Vagina (tissue), 2 donors: ENCODE measurements around the gene MEF2C.

Experiments
- CTCF ChIP-seq, 3 experiments: fragments of 450-650 bp in 2 of 3; fragments of 200-600 bp in 1 of 3; sonication (generic) in 1 of 3; IDR thresholded peaks; one replicate each; pipeline ENCODE4 v1.5.1; 2017 to 2019; ENCODE audit warnings: antibody characterized with exemption in 3 of 3, mild to moderate bottlenecking in 2 of 3, moderate library complexity in 2 of 3
- POLR2A ChIP-seq, 2 donors: fragments of 450-650 bp; IDR thresholded peaks; one replicate each; pipeline ENCODE4 v1.6.1; 2017; ENCODE audit warnings: antibody characterized with exemption in 2 of 2, mild to moderate bottlenecking in 2 of 2, moderate library complexity in 2 of 2
- POLR2AphosphoS5 ChIP-seq, 2 donors: sonication (generic); formaldehyde crosslinking; IDR thresholded peaks; one replicate each; pipeline ENCODE4 v1.9.0; 2017; ENCODE audit warnings: antibody characterized with exemption in 2 of 2, mild to moderate bottlenecking in 2 of 2, low read depth in 1 of 2; ENCODE audit not compliant: insufficient read depth in 1 of 2

GRCh38 chr5:88813244-88813643 lies 69.7 kb downstream of the MEF2C start:
- TF ChIP-seq CTCF (IDR thresholded peaks at IDR 0.05) (no peak), POLR2A (IDR thresholded peaks at IDR 0.05) (no peak), POLR2AphosphoS5 (IDR thresholded peaks at IDR 0.05; ENCODE audit: insufficient read depth in 1 of 2, low read depth in 1 of 2) (no peak)
